SK-N-SH treated with all-trans-retinoic acid at 6 μM for 48 hours (cell line): ENCODE data around the gene NLRP9.

Experiments used
- ATAC-seq: fragments of 200-7000 bp; cut with Tn5 transposase; 3 replicates; pipeline ENCODE4 v1.9.1; 2020; ENCODE audit warnings: mild to moderate bottlenecking, moderate library complexity
- BACH2 ChIP-seq: fragments of 250-450 bp; sonication (Bioruptor Pico); IDR thresholded peaks from 2 replicates; pipeline ENCODE4 v1.9.0; 2021; ENCODE audit warnings: mild to moderate bottlenecking, borderline replicate concordance
- CSDC2 ChIP-seq: fragments of 250-450 bp; sonication (Bioruptor Pico); IDR thresholded peaks from 2 replicates; pipeline ENCODE4 v1.5.0; 2020; ENCODE audit warnings: mild to moderate bottlenecking, moderate library complexity
- ESRRG ChIP-seq: fragments of 250-450 bp; sonication (Bioruptor Pico); IDR thresholded peaks from 2 replicates; pipeline ENCODE4 v1.6.1; 2021; ENCODE audit warnings: mild to moderate bottlenecking
- ISL1 ChIP-seq: fragments of 250-450 bp; sonication (Bioruptor Pico); IDR thresholded peaks from 2 replicates; pipeline ENCODE4 v2.1.2; 2022; ENCODE audit warnings: mild to moderate bottlenecking, moderate library complexity
- PATZ1 ChIP-seq: fragments of 250-450 bp; sonication (Bioruptor Pico); IDR thresholded peaks from 2 replicates; pipeline ENCODE4 v1.8.0; 2020; ENCODE audit warnings: mild to moderate bottlenecking, moderate library complexity, borderline replicate concordance
- POU6F1 ChIP-seq: fragments of 250-450 bp; sonication (Bioruptor Pico); IDR thresholded peaks from 2 replicates; pipeline ENCODE4 v1.8.0; 2021; ENCODE audit warnings: low read depth, mild to moderate bottlenecking, moderate library complexity, borderline replicate concordance
- RARB ChIP-seq: fragments of 250-450 bp; sonication (Bioruptor Pico); IDR thresholded peaks from 2 replicates; pipeline ENCODE4 v1.8.0; 2021; ENCODE audit warnings: mild to moderate bottlenecking, moderate library complexity
- SNAI2 ChIP-seq: fragments of 250-450 bp; sonication (Bioruptor Pico); IDR thresholded peaks from 2 replicates; pipeline ENCODE4 v1.5.0; 2020; ENCODE audit warnings: mild to moderate bottlenecking, moderate library complexity
- TCF4 ChIP-seq: fragments of 250-450 bp; sonication (Bioruptor Pico); IDR thresholded peaks from 2 replicates; pipeline ENCODE4 v1.8.0; 2021; ENCODE audit warnings: mild to moderate bottlenecking, moderate library complexity, borderline replicate concordance
- TOX ChIP-seq: fragments of 250-450 bp; sonication (Bioruptor Pico); IDR thresholded peaks from 2 replicates; pipeline ENCODE4 v1.8.0; 2021; ENCODE audit warnings: mild to moderate bottlenecking, moderate library complexity, borderline replicate concordance
- ZC3H10 ChIP-seq: fragments of 250-450 bp; sonication (Bioruptor Pico); IDR thresholded peaks from 2 replicates; pipeline ENCODE4 v1.5.1; 2021; ENCODE audit warnings: mild to moderate bottlenecking, moderate library complexity
- ZFP3 ChIP-seq: fragments of 250-450 bp; sonication (Bioruptor Pico); IDR thresholded peaks from 2 replicates; pipeline ENCODE4 v1.5.0; 2020; ENCODE audit warnings: mild to moderate bottlenecking, moderate library complexity
- ZFP30 ChIP-seq: fragments of 450-650 bp; formaldehyde crosslinking; IDR thresholded peaks from 2 replicates; pipeline ENCODE4 v1.5.0; 2022; ENCODE audit warnings: mild to moderate bottlenecking, moderate library complexity
- ZNF565 ChIP-seq: fragments of 450-650 bp; formaldehyde crosslinking; conservative IDR thresholded peaks from 2 replicates; pipeline ENCODE4 v1.5.0; 2020; ENCODE audit warnings: low read depth, mild to moderate bottlenecking, moderate library complexity
- ZNF70 ChIP-seq: fragments of 450-650 bp; formaldehyde crosslinking; IDR thresholded peaks from 2 replicates; pipeline ENCODE4 v1.5.0; 2020; ENCODE audit warnings: mild to moderate bottlenecking, moderate library complexity
- ZNF8 ChIP-seq: fragments of 450-650 bp; formaldehyde crosslinking; IDR thresholded peaks from 2 replicates; pipeline ENCODE4 v1.5.0; 2020; ENCODE audit warnings: mild to moderate bottlenecking, moderate library complexity
- TF ChIP-seq, protein P1 (sequence below): fragments of 250-450 bp; sonication (Bioruptor Pico); IDR thresholded peaks from 2 replicates; pipeline ENCODE4 v1.5.1; 2021; ENCODE audit warnings: mild to moderate bottlenecking, moderate library complexity
- TF ChIP-seq, protein P2 (sequence below): fragments of 250-450 bp; sonication (Bioruptor Pico); IDR thresholded peaks from 2 replicates; pipeline ENCODE4 v1.5.0; 2020; ENCODE audit warnings: mild to moderate bottlenecking, moderate library complexity

The NLRP9 gene

GRCh38 chr19:55667511-55667910 is 70.7 kb downstream of the NLRP9 start:
- no peak for ATAC-seq
- TF ChIP-seq ZNF8 (no peak), ZFP30 (CRISPR knock-in tag) (no peak)

DNA sequence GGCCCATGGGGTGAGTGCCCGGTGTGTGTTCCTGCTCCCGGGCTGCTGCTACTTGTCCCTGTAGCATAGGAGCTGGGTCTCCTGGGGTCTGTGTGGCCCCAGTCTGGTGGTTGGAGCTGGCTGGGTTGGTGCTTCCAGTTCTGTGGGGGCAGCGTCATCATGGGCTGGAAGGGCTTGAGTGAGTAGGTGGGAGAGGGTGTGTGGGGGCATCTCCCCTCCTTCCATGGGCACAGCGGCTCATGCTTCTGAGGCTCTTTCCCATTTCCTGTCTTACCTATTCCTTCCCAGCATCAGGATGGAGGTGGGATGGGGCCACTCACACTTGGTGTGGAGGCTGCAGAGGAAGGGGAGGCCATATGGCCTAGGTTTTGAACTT is 71.2 kb downstream of the NLRP9 start:
- TF ChIP-seq BACH2 (CRISPR knock-in tag) (no peak), TOX (CRISPR knock-in tag) (no peak), SNAI2 (CRISPR knock-in tag) (no peak)
- no peak for ATAC-seq

GRCh38 chr19:55666343-55667005 is 71.7 kb downstream of the NLRP9 start:
- no peak for TF ChIP-seq ZFP3 (CRISPR knock-in tag)
- TF ChIP-seq BACH2 (CRISPR knock-in tag) = no peak
- no peak for TF ChIP-seq ESRRG (CRISPR knock-in tag)
- TF ChIP-seq, protein P1, sequence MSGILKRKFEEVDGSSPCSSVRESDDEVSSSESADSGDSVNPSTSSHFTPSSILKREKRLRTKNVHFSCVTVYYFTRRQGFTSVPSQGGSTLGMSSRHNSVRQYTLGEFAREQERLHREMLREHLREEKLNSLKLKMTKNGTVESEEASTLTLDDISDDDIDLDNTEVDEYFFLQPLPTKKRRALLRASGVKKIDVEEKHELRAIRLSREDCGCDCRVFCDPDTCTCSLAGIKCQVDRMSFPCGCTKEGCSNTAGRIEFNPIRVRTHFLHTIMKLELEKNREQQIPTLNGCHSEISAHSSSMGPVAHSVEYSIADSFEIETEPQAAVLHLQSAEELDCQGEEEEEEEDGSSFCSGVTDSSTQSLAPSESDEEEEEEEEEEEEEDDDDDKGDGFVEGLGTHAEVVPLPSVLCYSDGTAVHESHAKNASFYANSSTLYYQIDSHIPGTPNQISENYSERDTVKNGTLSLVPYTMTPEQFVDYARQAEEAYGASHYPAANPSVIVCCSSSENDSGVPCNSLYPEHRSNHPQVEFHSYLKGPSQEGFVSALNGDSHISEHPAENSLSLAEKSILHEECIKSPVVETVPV (CRISPR knock-in tag) = no peak
- TF ChIP-seq ZNF8 = no peak
- TF ChIP-seq RARB (CRISPR knock-in tag) = no peak
- no peak for TF ChIP-seq PATZ1 (CRISPR knock-in tag)
- TF ChIP-seq, protein P2, sequence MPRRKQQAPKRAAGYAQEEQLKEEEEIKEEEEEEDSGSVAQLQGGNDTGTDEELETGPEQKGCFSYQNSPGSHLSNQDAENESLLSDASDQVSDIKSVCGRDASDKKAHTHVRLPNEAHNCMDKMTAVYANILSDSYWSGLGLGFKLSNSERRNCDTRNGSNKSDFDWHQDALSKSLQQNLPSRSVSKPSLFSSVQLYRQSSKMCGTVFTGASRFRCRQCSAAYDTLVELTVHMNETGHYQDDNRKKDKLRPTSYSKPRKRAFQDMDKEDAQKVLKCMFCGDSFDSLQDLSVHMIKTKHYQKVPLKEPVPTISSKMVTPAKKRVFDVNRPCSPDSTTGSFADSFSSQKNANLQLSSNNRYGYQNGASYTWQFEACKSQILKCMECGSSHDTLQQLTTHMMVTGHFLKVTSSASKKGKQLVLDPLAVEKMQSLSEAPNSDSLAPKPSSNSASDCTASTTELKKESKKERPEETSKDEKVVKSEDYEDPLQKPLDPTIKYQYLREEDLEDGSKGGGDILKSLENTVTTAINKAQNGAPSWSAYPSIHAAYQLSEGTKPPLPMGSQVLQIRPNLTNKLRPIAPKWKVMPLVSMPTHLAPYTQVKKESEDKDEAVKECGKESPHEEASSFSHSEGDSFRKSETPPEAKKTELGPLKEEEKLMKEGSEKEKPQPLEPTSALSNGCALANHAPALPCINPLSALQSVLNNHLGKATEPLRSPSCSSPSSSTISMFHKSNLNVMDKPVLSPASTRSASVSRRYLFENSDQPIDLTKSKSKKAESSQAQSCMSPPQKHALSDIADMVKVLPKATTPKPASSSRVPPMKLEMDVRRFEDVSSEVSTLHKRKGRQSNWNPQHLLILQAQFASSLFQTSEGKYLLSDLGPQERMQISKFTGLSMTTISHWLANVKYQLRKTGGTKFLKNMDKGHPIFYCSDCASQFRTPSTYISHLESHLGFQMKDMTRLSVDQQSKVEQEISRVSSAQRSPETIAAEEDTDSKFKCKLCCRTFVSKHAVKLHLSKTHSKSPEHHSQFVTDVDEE (CRISPR knock-in tag) = no peak
- TF ChIP-seq POU6F1 = no peak
- TF ChIP-seq TCF4 (CRISPR knock-in tag) = no peak
- TF ChIP-seq ZNF70 (CRISPR knock-in tag) = no peak
- TF ChIP-seq TOX (CRISPR knock-in tag) = no peak
- TF ChIP-seq, all 23 proteins: peak for 0
- no peak for ATAC-seq

DNA sequence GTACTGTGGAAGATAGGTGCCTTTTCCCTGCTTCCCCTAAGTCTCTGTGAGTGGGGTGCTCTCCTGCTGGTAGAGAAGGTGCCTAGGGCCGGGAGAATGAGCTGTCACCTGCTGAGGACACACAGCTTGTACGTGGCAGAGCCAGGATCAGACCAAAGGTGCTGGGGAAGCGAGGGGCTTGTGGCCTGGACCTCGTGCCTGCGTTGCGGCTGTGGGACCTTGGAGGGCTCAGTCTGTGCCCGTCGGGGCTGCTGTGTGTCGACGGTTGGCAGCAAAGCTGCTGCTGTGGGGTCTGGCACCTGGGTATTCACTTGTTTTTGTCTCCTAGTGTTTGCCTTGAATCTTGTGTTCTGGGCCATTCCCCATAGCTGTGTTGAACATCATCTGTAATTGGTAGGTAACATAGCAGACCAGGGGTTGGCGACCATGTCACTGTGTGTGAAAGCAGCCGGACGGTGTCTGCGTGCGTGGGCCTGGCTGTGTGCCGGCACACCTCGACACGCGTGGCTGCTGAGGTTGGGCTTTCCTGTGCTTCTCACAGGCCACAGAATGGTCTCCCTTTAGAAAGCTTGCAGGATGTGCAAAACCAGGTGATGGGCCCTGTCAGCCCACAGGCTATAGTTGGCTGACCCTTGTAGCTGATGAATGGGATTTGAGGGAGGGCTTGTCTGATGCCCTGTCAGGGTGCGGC is 74.2 kb downstream of the NLRP9 start:
- ATAC-seq = no peak
- no peak for TF ChIP-seq BACH2 (CRISPR knock-in tag)
- no peak for TF ChIP-seq CSDC2 (CRISPR knock-in tag)
- TF ChIP-seq ZC3H10 (CRISPR knock-in tag) = no peak
- TF ChIP-seq POU6F1 = no peak
- TF ChIP-seq, protein P2 (CRISPR knock-in tag) = no peak
- TF ChIP-seq ISL1 (CRISPR knock-in tag) = no peak
- no peak for TF ChIP-seq SNAI2 (CRISPR knock-in tag)
- no peak for TF ChIP-seq PATZ1 (CRISPR knock-in tag)
- TF ChIP-seq ZNF565 (CRISPR knock-in tag) = no peak
